Measurements from ENCODE around the gene CYP4F3.
"Not testable (repeated sequence)": the region's sequence is repeated elsewhere in the genome, so short reads cannot be mapped to it uniquely, and the experiment has no call there.

The CYP4F3 gene

GRCh38 chr19:15675560-15675959 lies 34.9 kb downstream of the CYP4F3 start:
- Histone ChIP-seq H3F3A (ENCODE audit: insufficient read depth, low read length) (no peaks in the 10 kb centered on the region), H3K27ac (ENCODE audit: low read depth, low read length, poor library complexity, severe bottlenecking) (no peak overlapping the region), H3K9me3 (ENCODE audit: low read length) (no peaks in the 10 kb centered on the region), H3K9me2 (ENCODE audit: low read depth, low read length) (no peaks in the 10 kb centered on the region), H2AFZ (ENCODE audit: low read length) (no peak overlapping the region), H3K4me2 (ENCODE audit: low read length) (no peak overlapping the region), H3K36me3 (ENCODE audit: insufficient read depth, low read length) (no peaks in the 10 kb centered on the region), H3K27me3 (ENCODE audit: insufficient read depth, low read length) (no peaks in the 10 kb centered on the region), H3K4me3 (ENCODE audit: low read depth, low read length, poor library complexity, severe bottlenecking) (no peak overlapping the region), H3K4me1 (ENCODE audit: insufficient read depth, low read length, severe bottlenecking) (no peaks in the 10 kb centered on the region), H3K9ac (ENCODE audit: low read length) (no peak overlapping the region), H4K20me1 (ENCODE audit: insufficient read depth, low read length) (no peaks in the 10 kb centered on the region), H3K79me2 (ENCODE audit: insufficient read depth, low read length) (no peaks in the 10 kb centered on the region)
- TF ChIP-seq CTCF (IDR thresholded peaks at IDR 0.05; ENCODE audit: low read length), result no peak
- TF ChIP-seq EZH2 (IDR thresholded peaks at IDR 0.05; ENCODE audit: borderline replicate concordance, low read length), result no peak

GRCh38 chr19:15679089-15679488 lies 38.4 kb downstream of the CYP4F3 start:
- H3K4me2 ChIP-seq (ENCODE audit: low read length), result no peak overlapping the region
- H3K27ac ChIP-seq (ENCODE audit: low read depth, low read length, poor library complexity, severe bottlenecking), result no peak overlapping the region
- H3K9me3 ChIP-seq (ENCODE audit: low read length), result no peaks in the 10 kb centered on the region
- H2AFZ ChIP-seq (ENCODE audit: low read length), result no peak overlapping the region
- H4K20me1 ChIP-seq (ENCODE audit: insufficient read depth, low read length), result no peaks in the 10 kb centered on the region
- H3K27me3 ChIP-seq (ENCODE audit: insufficient read depth, low read length), result no peaks in the 10 kb centered on the region
- no peaks in the 10 kb centered on the region for H3K36me3 ChIP-seq (ENCODE audit: insufficient read depth, low read length)
- no peak overlapping the region for H3K4me3 ChIP-seq (ENCODE audit: low read depth, low read length, poor library complexity, severe bottlenecking)
- H3F3A ChIP-seq (ENCODE audit: insufficient read depth, low read length), result no peaks in the 10 kb centered on the region
- H3K9ac ChIP-seq (ENCODE audit: low read length), result no peak overlapping the region
- H3K4me1 ChIP-seq (ENCODE audit: insufficient read depth, low read length, severe bottlenecking), result no peaks in the 10 kb centered on the region
- no peak for TF ChIP-seq CTCF (IDR thresholded peaks at IDR 0.05; ENCODE audit: low read length)
- TF ChIP-seq EZH2 (IDR thresholded peaks at IDR 0.05; ENCODE audit: borderline replicate concordance, low read length), result no peak
- H3K9me2 ChIP-seq (ENCODE audit: low read depth, low read length), result no peaks in the 10 kb centered on the region
- no peaks in the 10 kb centered on the region for H3K79me2 ChIP-seq (ENCODE audit: insufficient read depth, low read length)

- H4K20me1 ChIP-seq (ENCODE audit: insufficient read depth, low read length); H2AFZ ChIP-seq (ENCODE audit: low read length); H3K27ac ChIP-seq (ENCODE audit: low read depth, low read length, poor library complexity, severe bottlenecking); H3K79me2 ChIP-seq (ENCODE audit: insufficient read depth, low read length); H3K4me1 ChIP-seq (ENCODE audit: insufficient read depth, low read length, severe bottlenecking); H3K4me3 ChIP-seq (ENCODE audit: low read depth, low read length, poor library complexity, severe bottlenecking); H3K4me2 ChIP-seq (ENCODE audit: low read length); H3F3A ChIP-seq (ENCODE audit: insufficient read depth, low read length); H3K9ac ChIP-seq (ENCODE audit: low read length); H3K9me3 ChIP-seq (ENCODE audit: low read length); H3K27me3 ChIP-seq (ENCODE audit: insufficient read depth, low read length); H3K36me3 ChIP-seq (ENCODE audit: insufficient read depth, low read length); H3K9me2 ChIP-seq (ENCODE audit: low read depth, low read length): not testable (repeated sequence)
Observed at GRCh38 chr19:15679865-15680264, 39.2 kb downstream of the CYP4F3 start.

GRCh38 chr19:15680478-15681322 lies 40.0 kb downstream of the CYP4F3 start:
- no peak overlapping the region for H2AFZ ChIP-seq (ENCODE audit: low read length)
- H3K9me2 ChIP-seq (ENCODE audit: low read depth, low read length), result no peaks in the 10 kb centered on the region
- H3K4me3 ChIP-seq (ENCODE audit: low read depth, low read length, poor library complexity, severe bottlenecking), result no peak overlapping the region
- H3K36me3 ChIP-seq (ENCODE audit: insufficient read depth, low read length), result no peaks in the 10 kb centered on the region
- H3K27me3 ChIP-seq (ENCODE audit: insufficient read depth, low read length), result no peaks in the 10 kb centered on the region
- no peaks in the 10 kb centered on the region for H3K4me1 ChIP-seq (ENCODE audit: insufficient read depth, low read length, severe bottlenecking)
- H3K79me2 ChIP-seq (ENCODE audit: insufficient read depth, low read length), result no peaks in the 10 kb centered on the region
- no peaks in the 10 kb centered on the region for H3K9me3 ChIP-seq (ENCODE audit: low read length)
- TF ChIP-seq CTCF (IDR thresholded peaks at IDR 0.05; ENCODE audit: low read length) (no peak), EZH2 (IDR thresholded peaks at IDR 0.05; ENCODE audit: borderline replicate concordance, low read length) (no peak)
- no peak overlapping the region for H3K4me2 ChIP-seq (ENCODE audit: low read length)
- no peaks in the 10 kb centered on the region for H3F3A ChIP-seq (ENCODE audit: insufficient read depth, low read length)
- H4K20me1 ChIP-seq (ENCODE audit: insufficient read depth, low read length), result no peaks in the 10 kb centered on the region
- H3K9ac ChIP-seq (ENCODE audit: low read length), result no peak overlapping the region
- H3K27ac ChIP-seq (ENCODE audit: low read depth, low read length, poor library complexity, severe bottlenecking), result no peak overlapping the region
